H9 (cell line): ENCODE measurements around the gene IGF2R. TPM values are rescaled to one million over a fixed set of nuclear protein-coding genes. Genes with fewer than 3 reads are reported as not detected.

Experiments
- DNase-seq: peaks from one replicate; pipeline ENCODE4 v3.0.0-alpha.2; 2017
- H2AFZ ChIP-seq: one replicate; pipeline ENCODE4 v1.6.1; 2013; ENCODE audit warnings: mild to moderate bottlenecking, low read length, control low read depth, moderate library complexity
- H2AK5ac ChIP-seq: 2 replicates; pipeline ENCODE4 v1.6.1; 2013; ENCODE audit warnings: low read length, control low read depth, mixed read lengths; ENCODE audit not compliant: insufficient read length
- H2BK120ac ChIP-seq: one replicate; pipeline ENCODE4 v1.6.1; 2013; ENCODE audit warnings: low read depth, mild to moderate bottlenecking, low read length, control low read depth, inconsistent platforms; ENCODE audit not compliant: poor library complexity, severe bottlenecking
- H2BK12ac ChIP-seq: 2 replicates; pipeline ENCODE4 v1.6.1; 2013; ENCODE audit warnings: low read length, control low read depth, mixed read lengths, low read depth; ENCODE audit not compliant: insufficient read length
- H2BK15ac ChIP-seq: 2 replicates; pipeline ENCODE4 v1.6.1; 2013; ENCODE audit warnings: low read depth, low read length, control low read depth
- H2BK20ac ChIP-seq: one replicate; pipeline ENCODE4 v1.6.1; 2013; ENCODE audit warnings: low read depth, mild to moderate bottlenecking, low read length, control low read depth, inconsistent platforms; ENCODE audit not compliant: poor library complexity, severe bottlenecking
- H2BK5ac ChIP-seq: 2 replicates; pipeline ENCODE4 v1.6.1; 2013; ENCODE audit warnings: low read length, control low read depth, mixed read lengths; ENCODE audit not compliant: insufficient read length
- H3K14ac ChIP-seq: 2 replicates; pipeline ENCODE4 v1.6.1; 2013; ENCODE audit warnings: low read length, control low read depth; ENCODE audit not compliant: insufficient read depth
- H3K18ac ChIP-seq: 2 replicates; pipeline ENCODE4 v1.6.1; 2013; ENCODE audit warnings: low read depth, mild to moderate bottlenecking, mixed read lengths, low read length, control low read depth; ENCODE audit not compliant: insufficient read length
- H3K23ac ChIP-seq: 2 replicates; pipeline ENCODE4 v1.6.1; 2013; ENCODE audit warnings: low read length, control low read depth, mixed read lengths, low read depth; ENCODE audit not compliant: insufficient read length
- H3K23me2 ChIP-seq: 2 replicates; pipeline ENCODE4 v1.6.1; 2013; ENCODE audit warnings: low read depth, mild to moderate bottlenecking, mixed read lengths, low read length, control low read depth; ENCODE audit not compliant: insufficient read length, poor library complexity, severe bottlenecking
- H3K27ac ChIP-seq: 2 replicates; pipeline ENCODE4 v1.5.1; 2013; ENCODE audit warnings: low read length, control low read depth, mixed read lengths, low read depth; ENCODE audit not compliant: insufficient read length
- H3K27me3 ChIP-seq: 2 replicates; pipeline ENCODE4 v1.6.1; 2013; ENCODE audit warnings: low read length, control low read depth, inconsistent platforms; ENCODE audit not compliant: insufficient read depth
- H3K4ac ChIP-seq: 2 replicates; pipeline ENCODE4 v1.6.1; 2013; ENCODE audit warnings: low read depth, mild to moderate bottlenecking, control low read depth, inconsistent platforms, low read length, moderate library complexity
- H3K4me1 ChIP-seq: 2 replicates; pipeline ENCODE4 v1.6.1; 2013; ENCODE audit warnings: low read length, control low read depth, inconsistent platforms; ENCODE audit not compliant: insufficient read depth
- H3K4me2 ChIP-seq: 2 replicates; pipeline ENCODE4 v1.6.1; 2013; ENCODE audit warnings: low read length, control low read depth, mixed read lengths; ENCODE audit not compliant: insufficient read length, insufficient read depth
- H3K56ac ChIP-seq: 2 replicates; pipeline ENCODE4 v1.6.1; 2013; ENCODE audit warnings: low read depth, mild to moderate bottlenecking, mixed read lengths, low read length, control low read depth; ENCODE audit not compliant: insufficient read length
- H3K79me1 ChIP-seq: 2 replicates; pipeline ENCODE4 v1.6.1; 2013; ENCODE audit warnings: low read depth, mild to moderate bottlenecking, moderate library complexity, low read length, control low read depth, inconsistent platforms; ENCODE audit not compliant: insufficient read depth, poor library complexity, severe bottlenecking
- H3K79me2 ChIP-seq: 2 replicates; pipeline ENCODE4 v1.6.1; 2013; ENCODE audit warnings: low read length, control low read depth, inconsistent platforms; ENCODE audit not compliant: insufficient read depth
- H3K9ac ChIP-seq: 2 replicates; pipeline ENCODE4 v1.6.1; 2013; ENCODE audit warnings: low read length, control low read depth, mixed read lengths; ENCODE audit not compliant: insufficient read length; ENCODE audit errors: extremely low read depth
- H3K9me3 ChIP-seq: one replicate; pipeline ENCODE4 v1.6.1; 2013; ENCODE audit warnings: low read depth, low read length, inconsistent platforms; ENCODE audit not compliant: control insufficient read depth
- H3T11ph ChIP-seq: one replicate; pipeline ENCODE4 v1.6.1; 2013; ENCODE audit warnings: mild to moderate bottlenecking, low read length, control low read depth, inconsistent platforms
- H4K20me1 ChIP-seq: one replicate; pipeline ENCODE4 v1.6.1; 2013; ENCODE audit not compliant: control insufficient read depth, insufficient read length, insufficient read depth
- H4K5ac ChIP-seq: 2 replicates; pipeline ENCODE4 v1.6.1; 2013; ENCODE audit warnings: low read depth, mild to moderate bottlenecking, mixed read lengths, low read length, control low read depth; ENCODE audit not compliant: insufficient read length
- H4K8ac ChIP-seq: replicated peaks from 2 replicates; pipeline ENCODE4 v1.6.1; 2013; ENCODE audit warnings: low read length, control low read depth, mixed read lengths, low read depth; ENCODE audit not compliant: insufficient read length
- H4K91ac ChIP-seq: 2 replicates; pipeline ENCODE4 v1.6.1; 2013; ENCODE audit warnings: low read depth, mild to moderate bottlenecking, moderate library complexity, mixed read lengths, low read length, control low read depth; ENCODE audit not compliant: insufficient read length
- H3K27ac Mint-ChIP-seq, 3 experiments: 2 replicates in 2 of 3; 3 replicates in 1 of 3; pipeline ENCODE4 v1.8.0; 2020 to 2021; ENCODE audit warnings: mixed read lengths in 3 of 3, mild to moderate bottlenecking in 1 of 3, moderate library complexity in 1 of 3
- H3K27me3 Mint-ChIP-seq: 2 replicates; pipeline ENCODE4 v1.8.0; 2021; ENCODE audit warnings: low read depth, mild to moderate bottlenecking, moderate library complexity, mixed read lengths
- H3K36me3 Mint-ChIP-seq, 3 experiments: 2 replicates in 2 of 3; 3 replicates in 1 of 3; pipeline ENCODE4 v1.8.0; 2020 to 2021; ENCODE audit warnings: low read depth in 3 of 3, mixed read lengths in 3 of 3; ENCODE audit not compliant: insufficient read depth in 1 of 3
- H3K4me1 Mint-ChIP-seq, 2 experiments: 2 replicates each; pipeline ENCODE4 v1.8.0; 2020; ENCODE audit warnings: mixed read lengths in 2 of 2
- H3K4me3 Mint-ChIP-seq, 2 experiments: 2 replicates in 1 of 2; 3 replicates in 1 of 2; pipeline ENCODE4 v1.8.0; 2020 to 2021; ENCODE audit warnings: mild to moderate bottlenecking in 2 of 2, mixed read lengths in 2 of 2, moderate library complexity in 1 of 2
- H3K9me3 Mint-ChIP-seq, 2 experiments: 2 replicates in 1 of 2; 3 replicates in 1 of 2; pipeline ENCODE4 v1.8.0; 2020; ENCODE audit warnings: mild to moderate bottlenecking in 2 of 2, mixed read lengths in 2 of 2, moderate library complexity in 1 of 2
- CTCF ChIP-seq: fragments of 200-600 bp; sonication (generic); conservative IDR thresholded peaks from 3 replicates; pipeline ENCODE4 v1.8.0; 2021; ENCODE audit warnings: antibody characterized with exemption, mild to moderate bottlenecking
- WGBS: extraction: QIAGEN DNeasy Blood & Tissue Kit; methylation state at CpG from one replicate; pipeline ENCODE4 v1.1.7; 2013; ENCODE audit warnings: missing lambda C conversion rate, low lambda C conversion rate, mixed read lengths; ENCODE audit not compliant: insufficient read length; ENCODE audit errors: extremely low coverage; 5-methylcytosine and 5-hydroxymethylcytosine counted together
- total RNA-seq: library from RNA; stranded (reverse); gene quantifications from 2 replicates; pipeline ENCODE4 v1.2.1, GENCODE V29; 2021

Gene IGF2R
- total RNA-seq, 1 experiment from 2014 or later = 66.7 TPM

- no peak overlapping the region for H4K5ac ChIP-seq
- H4K91ac ChIP-seq = no peak overlapping the region
- peaks cover 53 to 89% (median 80%) of the 10 kb centered on the region in 3 experiments for H3K36me3 Mint-ChIP-seq
- no peak overlapping the region for H3K4me2 ChIP-seq
- no peak overlapping the region for H2BK15ac ChIP-seq
- no peak overlapping the region for H2BK5ac ChIP-seq
- H3K56ac ChIP-seq = no peak overlapping the region
- DNase-seq = no peak
- TF ChIP-seq CTCF = no peak
- H2AK5ac ChIP-seq = no peak overlapping the region
- H2AFZ ChIP-seq = no peak overlapping the region
- H3K4me1 Mint-ChIP-seq = no peaks in the 10 kb centered on the region
- H3K4me3 Mint-ChIP-seq = no peak overlapping the region
- H3K9me3 ChIP-seq = no peaks in the 10 kb centered on the region
- H3K79me2 ChIP-seq = no peaks in the 10 kb centered on the region
- no peak overlapping the region for H3K23ac ChIP-seq
- no peaks in the 10 kb centered on the region; a peak in 2 of 5 replicates for H3K9me3 Mint-ChIP-seq
- H3K14ac ChIP-seq = no peak overlapping the region
- H2BK20ac ChIP-seq = no peak overlapping the region
- no peak overlapping the region for H2BK12ac ChIP-seq
- H3K4ac ChIP-seq = no peak overlapping the region
- no peak overlapping the region for H3K27ac ChIP-seq
- no peak overlapping the region for H2BK120ac ChIP-seq
- no peak overlapping the region for H3K18ac ChIP-seq
- no peaks in the 10 kb centered on the region for H4K20me1 ChIP-seq
- H4K8ac ChIP-seq = no peak overlapping the region
- H3K9ac ChIP-seq = no peak overlapping the region
- H3K23me2 ChIP-seq = no peaks in the 10 kb centered on the region
- H3K27me3 Mint-ChIP-seq = no peaks in the 10 kb centered on the region
- no peak overlapping the region for H3K27ac Mint-ChIP-seq
- no CpG with 5 or more reads among the region's 7 CpGs for WGBS
- H3K27me3 ChIP-seq = no peaks in the 10 kb centered on the region
- no peaks in the 10 kb centered on the region for H3K4me1 ChIP-seq
- H3T11ph ChIP-seq = no peak overlapping the region
- H3K79me1 ChIP-seq = no peaks in the 10 kb centered on the region
Measured at GRCh38 chr6:160054913-160055312, 86.0 kb downstream of the IGF2R start.
